ENCODE results near the gene INSM1.
A peak's percentile ranks its signal among the peaks of the same experiment; 100 is the strongest.

The INSM1 gene

GRCh38 chr20:20359628-20360027 is 8.3 kb upstream of the INSM1 start:
- TF ChIP-seq CTCF (IDR thresholded peaks at IDR 0.05; ENCODE audit: control insufficient read depth, insufficient read depth, low read depth, low read length, missing control alignments): no peak
- DNase-seq (ENCODE audit: low read depth): no peak
- no peak overlapping the region for H3K4me3 ChIP-seq (ENCODE audit: control insufficient read depth, low read depth, low read length)

- no peak overlapping the region for H3K4me3 ChIP-seq (ENCODE audit: control insufficient read depth, low read depth, low read length)
- peak; percentile 20 for DNase-seq (ENCODE audit: low read depth)
- TF ChIP-seq CTCF (IDR thresholded peaks at IDR 0.05; ENCODE audit: control insufficient read depth, insufficient read depth, low read depth, low read length, missing control alignments): peak; percentile 91
These were observed 7.4 kb upstream of the INSM1 start for GRCh38 chr20:20360464-20360863.

- TF ChIP-seq CTCF (IDR thresholded peaks at IDR 0.05; ENCODE audit: control insufficient read depth, insufficient read depth, low read depth, low read length, missing control alignments): no peak
- H3K4me3 ChIP-seq (ENCODE audit: control insufficient read depth, low read depth, low read length): no peak overlapping the region
- no peak for DNase-seq (ENCODE audit: low read depth)
These were observed 5.0 kb upstream of the INSM1 start for GRCh38 chr20:20362774-20363433.

GRCh38 chr20:20363434-20363798 is 4.5 kb upstream of the INSM1 start:
- TF ChIP-seq CTCF (IDR thresholded peaks at IDR 0.05; ENCODE audit: control insufficient read depth, insufficient read depth, low read depth, low read length, missing control alignments): no peak
- no peak overlapping the region for H3K4me3 ChIP-seq (ENCODE audit: control insufficient read depth, low read depth, low read length)
- no peak for DNase-seq (ENCODE audit: low read depth)

- no peak for DNase-seq (ENCODE audit: low read depth)
- TF ChIP-seq CTCF (IDR thresholded peaks at IDR 0.05; ENCODE audit: control insufficient read depth, insufficient read depth, low read depth, low read length, missing control alignments): no peak
- no peak overlapping the region for H3K4me3 ChIP-seq (ENCODE audit: control insufficient read depth, low read depth, low read length)
These were observed 3.9 kb upstream of the INSM1 start for GRCh38 chr20:20363799-20364592.

GRCh38 chr20:20364593-20365479 is 3.1 kb upstream of the INSM1 start:
- H3K4me3 ChIP-seq (ENCODE audit: control insufficient read depth, low read depth, low read length): no peak overlapping the region
- DNase-seq (ENCODE audit: low read depth): no peak
- TF ChIP-seq CTCF (IDR thresholded peaks at IDR 0.05; ENCODE audit: control insufficient read depth, insufficient read depth, low read depth, low read length, missing control alignments): no peak

All from AG09309 (cell line).